Activated naive CD8-positive, alpha-beta T cell treated with anti-CD3 and anti-CD28 coated beads, Interleukin-2, amount 10 ng/mL, durations not matched to agents 7 days and 5 days (primary cell): ENCODE results near the gene SGSM1. TPM values are rescaled to one million over a fixed set of nuclear protein-coding genes. Genes with fewer than 3 reads are reported as not detected.

Source experiments
- ATAC-seq: fragments of 150-1000 bp; cut with Tn5 transposase; one replicate; pipeline ENCODE4 v1.10.0; 2021; ENCODE audit warnings: low read depth, moderate library complexity
- POLR2A ChIA-PET: fragments of 350-600 bp; sonication (Branson Sonifier 250); formaldehyde crosslinking; loops from one replicate; lab custom pipeline; 2021; ENCODE audit warnings: antibody characterized with exemption; lab: Charles Lee
- DNase-seq: peaks from one replicate; pipeline ENCODE4 v3.0.0; 2021
- H3K27ac Mint-ChIP-seq: one replicate; pipeline ENCODE4 v1.8.0; 2022; ENCODE audit warnings: mild to moderate bottlenecking, mixed read lengths
- H3K27me3 Mint-ChIP-seq: one replicate; pipeline ENCODE4 v1.8.0; 2022; ENCODE audit warnings: mild to moderate bottlenecking, moderate library complexity, mixed read lengths
- H3K36me3 Mint-ChIP-seq: one replicate; pipeline ENCODE4 v1.8.0; 2021; ENCODE audit warnings: mild to moderate bottlenecking, mixed read lengths
- H3K4me1 Mint-ChIP-seq: one replicate; pipeline ENCODE4 v1.8.0; 2021; ENCODE audit warnings: mixed read lengths
- H3K4me3 Mint-ChIP-seq: one replicate; pipeline ENCODE4 v1.8.0; 2022; ENCODE audit warnings: mild to moderate bottlenecking, moderate library complexity, mixed read lengths
- H3K9me3 Mint-ChIP-seq: one replicate; pipeline ENCODE4 v1.8.0; 2021; ENCODE audit warnings: mixed read lengths
- total RNA-seq, 2 experiments: library from RNA; stranded (reverse); gene quantifications; one replicate each; pipeline ENCODE4 v1.2.3, GENCODE V29; 2021

The SGSM1 gene
- total RNA-seq, 2 experiments from 2014 or later, result 0.34 to 1.1 TPM

DNA sequence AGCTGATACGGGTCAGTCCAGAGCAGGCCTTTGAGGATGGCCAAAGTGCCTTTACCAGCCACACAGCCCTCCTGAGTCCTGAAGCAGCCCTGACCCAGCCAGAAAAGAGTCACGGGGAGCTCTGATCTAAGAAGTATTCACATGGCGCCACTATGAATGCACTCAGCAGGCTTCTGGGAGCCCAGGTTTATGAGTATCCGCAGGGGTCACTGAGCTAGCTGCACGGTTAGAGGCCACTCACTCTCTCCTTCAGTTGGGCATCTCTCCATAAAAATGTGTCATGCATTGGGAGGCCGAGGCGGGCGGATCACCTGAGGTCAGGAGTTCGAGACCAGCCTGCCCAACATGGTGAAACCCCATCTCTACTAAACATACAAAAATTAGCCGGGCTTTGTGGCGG is 156.8 kb downstream of the SGSM1 start:
- ATAC-seq (no peak), DNase-seq (no peak)
- Mint-ChIP-seq H3K4me3 (no peak overlapping the region), H3K36me3 (no peaks in the 10 kb centered on the region), H3K27me3 (peaks cover 5% of the 10 kb centered on the region), H3K9me3 (no peaks in the 10 kb centered on the region), H3K4me1 (peaks cover 1% of the 10 kb centered on the region), H3K27ac (no peak overlapping the region)
- POLR2A ChIA-PET, result no interaction called here

GRCh38 chr22:24964441-24964840 is 158.4 kb downstream of the SGSM1 start:
- H3K4me1 Mint-ChIP-seq, result peaks cover 1% of the 10 kb centered on the region
- DNase-seq (no peak), ATAC-seq (no peak)
- POLR2A ChIA-PET, result no interaction called here
- no peak overlapping the region for H3K27ac Mint-ChIP-seq
- no peaks in the 10 kb centered on the region for H3K9me3 Mint-ChIP-seq
- H3K4me3 Mint-ChIP-seq, result no peak overlapping the region
- H3K36me3 Mint-ChIP-seq, result no peaks in the 10 kb centered on the region
- peaks cover 5% of the 10 kb centered on the region for H3K27me3 Mint-ChIP-seq

DNA sequence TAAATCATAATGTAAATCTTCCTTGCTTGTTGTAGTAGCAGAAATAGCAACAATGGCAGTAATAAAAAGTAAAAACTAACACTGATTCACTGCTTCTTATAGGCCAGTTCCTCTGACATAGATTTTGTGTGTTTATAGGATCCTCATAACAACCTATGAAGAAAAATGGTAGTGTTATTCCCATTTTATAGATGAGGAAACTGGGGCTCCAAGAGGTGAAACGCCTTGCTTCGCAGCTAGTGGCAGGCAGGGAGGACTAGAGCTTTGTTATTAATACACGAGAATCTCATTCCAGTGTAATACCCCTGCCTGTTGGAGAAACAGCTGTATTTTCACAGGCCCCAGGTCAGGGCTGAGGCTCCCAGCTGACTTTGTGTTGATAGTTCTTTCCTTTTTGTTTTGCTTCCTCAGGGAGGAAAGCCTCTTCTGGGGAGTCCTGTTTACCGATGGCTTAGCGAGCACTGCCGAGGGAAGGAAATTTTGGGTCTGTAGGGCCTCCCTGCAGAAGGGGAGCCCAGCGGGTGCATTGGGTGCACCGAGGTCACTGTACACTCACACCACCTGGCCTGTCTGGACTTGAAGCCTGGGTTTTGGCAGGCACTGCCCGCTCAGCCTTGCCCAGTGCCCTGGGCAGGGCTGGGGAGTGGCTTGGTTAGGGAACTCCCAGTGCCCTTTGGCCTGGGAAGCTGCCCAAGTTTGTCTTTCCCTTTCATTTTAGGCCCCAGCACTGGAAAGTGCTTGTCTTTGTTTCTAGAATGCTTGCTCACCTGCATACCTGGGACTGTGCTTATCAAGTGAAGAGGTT is 160.0 kb downstream of the SGSM1 start:
- H3K27ac Mint-ChIP-seq, result no peak overlapping the region
- H3K9me3 Mint-ChIP-seq, result no peaks in the 10 kb centered on the region
- no peak overlapping the region for H3K4me3 Mint-ChIP-seq
- H3K36me3 Mint-ChIP-seq, result no peaks in the 10 kb centered on the region
- DNase-seq (no peak), ATAC-seq (no peak)
- H3K4me1 Mint-ChIP-seq, result peaks cover 1% of the 10 kb centered on the region
- H3K27me3 Mint-ChIP-seq, result peaks cover 5% of the 10 kb centered on the region
- POLR2A ChIA-PET, result no interaction called here

DNA sequence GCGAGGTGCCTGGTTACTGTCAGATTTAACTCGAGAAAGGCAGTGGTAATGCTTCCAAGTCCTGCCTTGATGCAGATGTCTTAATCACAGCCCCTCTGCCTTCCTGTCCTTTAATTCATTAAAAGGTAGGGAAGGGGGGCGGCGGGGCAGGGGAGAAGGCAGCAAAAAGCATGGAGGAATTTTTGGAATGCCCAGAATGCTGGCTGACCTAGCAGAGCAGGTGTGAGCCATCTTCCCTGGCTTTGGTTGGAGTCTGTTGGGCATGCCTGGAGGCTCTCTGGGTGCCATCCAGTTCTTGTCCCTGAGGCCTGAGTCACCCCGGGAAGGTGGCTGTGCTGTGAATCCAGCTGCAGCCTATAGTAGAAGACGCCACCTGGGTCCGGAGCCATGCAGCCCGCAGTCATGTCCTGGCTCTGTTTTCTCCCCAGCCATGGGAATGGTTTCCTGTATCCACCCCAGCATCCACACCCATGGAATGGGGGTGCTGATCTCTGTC is 162.1 kb downstream of the SGSM1 start:
- POLR2A ChIA-PET, result no interaction called here

DNA sequence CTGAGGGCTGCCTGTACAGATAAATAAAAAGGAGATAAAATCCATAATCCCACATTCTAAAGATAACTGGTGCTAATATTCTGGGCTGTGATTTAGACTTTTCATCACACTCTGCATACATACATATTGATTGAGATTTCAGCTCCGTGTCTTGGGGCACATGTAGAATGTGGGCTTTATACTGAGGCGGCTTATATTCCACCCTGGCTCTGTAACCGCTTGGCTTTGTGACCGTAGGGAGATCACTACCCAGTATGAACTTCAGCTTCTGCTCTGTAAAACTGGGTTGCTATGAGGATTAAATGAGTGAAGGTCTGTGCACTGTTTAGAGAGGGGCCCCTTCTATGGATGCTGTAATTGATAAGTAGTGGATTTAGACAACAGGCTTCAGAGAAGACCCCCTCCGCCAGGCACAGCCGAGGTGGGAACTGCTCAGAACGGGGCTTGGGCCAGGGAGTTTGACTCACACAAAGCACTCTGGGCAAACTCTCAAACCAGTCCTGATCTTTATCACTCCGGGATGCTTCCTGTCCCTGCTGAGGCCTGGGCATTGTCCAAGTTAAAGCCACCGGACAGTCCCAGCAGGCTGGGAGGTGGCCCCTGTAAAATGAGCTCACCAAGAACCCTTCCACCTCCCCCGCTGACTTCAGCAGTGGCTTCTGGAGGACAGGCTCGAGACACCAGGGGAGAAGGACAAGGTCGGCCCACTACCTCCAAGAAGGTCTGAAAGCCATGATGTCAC is 163.7 kb downstream of the SGSM1 start:
- Mint-ChIP-seq H3K36me3 (no peaks in the 10 kb centered on the region), H3K9me3 (no peaks in the 10 kb centered on the region), H3K4me3 (no peak overlapping the region), H3K27ac (no peak overlapping the region), H3K4me1 (no peaks in the 10 kb centered on the region), H3K27me3 (peaks cover 4% of the 10 kb centered on the region)
- ATAC-seq, result no peak
- POLR2A ChIA-PET, result no interaction called here
- DNase-seq, result no peak

More for the DNA sequence above, 162.1 kb downstream of the SGSM1 start:
- H3K36me3 Mint-ChIP-seq, result no peaks in the 10 kb centered on the region
- H3K27me3 Mint-ChIP-seq, result peaks cover 4% of the 10 kb centered on the region
- H3K4me3 Mint-ChIP-seq, result no peak overlapping the region
- ATAC-seq, result no peak
- no peaks in the 10 kb centered on the region for H3K9me3 Mint-ChIP-seq
- no peak for DNase-seq
- H3K4me1 Mint-ChIP-seq, result peaks cover 1% of the 10 kb centered on the region
- H3K27ac Mint-ChIP-seq, result no peak overlapping the region

DNA sequence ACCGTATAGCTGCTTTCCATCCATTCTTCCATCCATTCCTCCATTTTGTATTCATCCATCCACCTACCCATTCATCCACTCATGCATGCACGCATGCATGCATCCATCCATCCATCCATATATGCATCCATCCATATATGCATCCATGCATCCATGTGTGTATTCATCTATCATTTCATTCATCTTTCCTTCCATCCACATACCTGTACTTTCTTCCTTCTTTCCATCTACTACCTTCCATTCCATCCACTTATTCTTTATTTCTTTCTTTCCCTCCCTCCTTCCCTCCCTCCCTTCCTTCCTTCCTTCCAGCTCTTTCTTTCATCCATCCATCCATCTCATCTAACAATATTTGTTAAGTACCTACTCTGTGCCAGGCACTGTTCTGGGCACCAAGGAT is 166.4 kb downstream of the SGSM1 start:
- ATAC-seq, result no peak
- H3K4me3 Mint-ChIP-seq, result no peak overlapping the region
- no peak overlapping the region for H3K27ac Mint-ChIP-seq
- no peak for DNase-seq
- H3K9me3 Mint-ChIP-seq, result no peaks in the 10 kb centered on the region
- peaks cover 4% of the 10 kb centered on the region for H3K27me3 Mint-ChIP-seq
- no peaks in the 10 kb centered on the region for H3K4me1 Mint-ChIP-seq
- no peaks in the 10 kb centered on the region for H3K36me3 Mint-ChIP-seq
- POLR2A ChIA-PET, result no interaction called here

- no peaks in the 10 kb centered on the region for H3K4me1 Mint-ChIP-seq
- no peak overlapping the region for H3K27ac Mint-ChIP-seq
- no peak overlapping the region for H3K4me3 Mint-ChIP-seq
- POLR2A ChIA-PET, result interaction anchor here (0.7 kb wide), 1 partner anchor 41 kb away, joined by 6 read pairs; no protein-coding TSS in a partner anchor
- H3K27me3 Mint-ChIP-seq, result peaks cover 4% of the 10 kb centered on the region
- no peak for DNase-seq
- no peaks in the 10 kb centered on the region for H3K9me3 Mint-ChIP-seq
- no peak for ATAC-seq
- no peaks in the 10 kb centered on the region for H3K36me3 Mint-ChIP-seq
These were observed 167.9 kb downstream of the SGSM1 start for GRCh38 chr22:24973872-24974271.

GRCh38 chr22:24975125-24975640 is 169.2 kb downstream of the SGSM1 start:
- no peak overlapping the region for H3K27ac Mint-ChIP-seq
- no peaks in the 10 kb centered on the region for H3K9me3 Mint-ChIP-seq
- no peaks in the 10 kb centered on the region for H3K4me1 Mint-ChIP-seq
- POLR2A ChIA-PET, result no interaction called here
- H3K27me3 Mint-ChIP-seq, result peaks cover 4% of the 10 kb centered on the region
- DNase-seq (no peak), ATAC-seq (no peak)
- no peak overlapping the region for H3K4me3 Mint-ChIP-seq
- no peaks in the 10 kb centered on the region for H3K36me3 Mint-ChIP-seq

GRCh38 chr22:24975813-24976341 is 169.9 kb downstream of the SGSM1 start:
- POLR2A ChIA-PET, result no interaction called here
- H3K9me3 Mint-ChIP-seq, result no peaks in the 10 kb centered on the region
- no peaks in the 10 kb centered on the region for H3K4me1 Mint-ChIP-seq
- no peak overlapping the region for H3K4me3 Mint-ChIP-seq
- peaks cover 4% of the 10 kb centered on the region for H3K27me3 Mint-ChIP-seq
- ATAC-seq (no peak), DNase-seq (no peak)
- no peaks in the 10 kb centered on the region for H3K36me3 Mint-ChIP-seq
- H3K27ac Mint-ChIP-seq, result no peak overlapping the region

GRCh38 chr22:24976442-24977218 is 170.6 kb downstream of the SGSM1 start:
- Mint-ChIP-seq H3K27me3 (peaks cover 2% of the 10 kb centered on the region), H3K36me3 (no peaks in the 10 kb centered on the region), H3K9me3 (no peaks in the 10 kb centered on the region), H3K27ac (no peak overlapping the region), H3K4me3 (no peak overlapping the region), H3K4me1 (no peaks in the 10 kb centered on the region)
- ATAC-seq (no peak), DNase-seq (no peak)
- POLR2A ChIA-PET, result no interaction called here
